Osteocyte (in vitro differentiated cells): ENCODE data around the gene GOLGA3. TPM values are rescaled to one million over a fixed set of nuclear protein-coding genes. Genes with fewer than 3 reads are reported as not detected.

ENCODE experiments used
- DNase-seq: peaks from one replicate; pipeline ENCODE4 v3.0.0; 2021; ENCODE audit warnings: mixed read lengths; ENCODE audit not compliant: unreplicated experiment; ENCODE audit errors: extremely low spot score
- H3K27ac Mint-ChIP-seq: one replicate; pipeline ENCODE4 v1.8.0; 2021; ENCODE audit warnings: mild to moderate bottlenecking, mixed read lengths; ENCODE audit not compliant: unreplicated experiment
- H3K27me3 Mint-ChIP-seq: one replicate; pipeline ENCODE4 v1.8.0; 2021; ENCODE audit warnings: mixed read lengths; ENCODE audit not compliant: unreplicated experiment
- H3K36me3 Mint-ChIP-seq: one replicate; pipeline ENCODE4 v1.8.0; 2021; ENCODE audit warnings: mixed read lengths; ENCODE audit not compliant: unreplicated experiment
- H3K4me1 Mint-ChIP-seq: one replicate; pipeline ENCODE4 v1.8.0; 2021; ENCODE audit warnings: mixed read lengths; ENCODE audit not compliant: unreplicated experiment
- H3K4me3 Mint-ChIP-seq: one replicate; pipeline ENCODE4 v1.8.0; 2021; ENCODE audit warnings: mild to moderate bottlenecking, moderate library complexity, mixed read lengths; ENCODE audit not compliant: unreplicated experiment
- H3K9me3 Mint-ChIP-seq: one replicate; pipeline ENCODE4 v1.8.0; 2021; ENCODE audit warnings: mixed read lengths; ENCODE audit not compliant: unreplicated experiment
- total RNA-seq: library from RNA; stranded (reverse); gene quantifications from 2 replicates; pipeline ENCODE4 v1.2.1, GENCODE V29; 2021
- TF ChIP-seq, protein P1 (sequence below): fragments of 200-600 bp; sonication (generic); IDR thresholded peaks from 2 replicates; pipeline ENCODE4 v1.5.0; 2021; ENCODE audit warnings: antibody characterized with exemption, mild to moderate bottlenecking, moderate library complexity

Gene GOLGA3
- total RNA-seq, 1 donor from 2014 or later = 104 TPM

DNA sequence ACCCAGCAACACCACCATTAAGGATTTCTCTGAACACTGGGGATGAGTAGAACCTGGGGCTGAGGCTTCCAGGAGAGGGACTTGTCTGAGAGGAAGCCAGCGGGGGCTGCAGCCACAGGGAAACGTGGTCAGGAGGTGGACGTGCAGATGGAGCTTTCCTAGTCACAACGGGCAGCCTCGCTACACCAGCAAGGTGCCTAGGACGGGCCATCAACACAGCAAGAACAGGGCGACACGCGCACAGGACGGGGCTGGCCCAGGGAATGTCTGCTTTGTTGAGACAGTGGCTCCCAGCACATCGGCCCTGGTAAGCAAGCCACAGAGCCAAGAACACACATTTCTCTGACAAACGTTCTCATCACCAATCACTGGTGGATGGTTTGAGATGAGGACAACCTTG, 92.3 kb downstream of the GOLGA3 start:
- TF ChIP-seq, protein P1, sequence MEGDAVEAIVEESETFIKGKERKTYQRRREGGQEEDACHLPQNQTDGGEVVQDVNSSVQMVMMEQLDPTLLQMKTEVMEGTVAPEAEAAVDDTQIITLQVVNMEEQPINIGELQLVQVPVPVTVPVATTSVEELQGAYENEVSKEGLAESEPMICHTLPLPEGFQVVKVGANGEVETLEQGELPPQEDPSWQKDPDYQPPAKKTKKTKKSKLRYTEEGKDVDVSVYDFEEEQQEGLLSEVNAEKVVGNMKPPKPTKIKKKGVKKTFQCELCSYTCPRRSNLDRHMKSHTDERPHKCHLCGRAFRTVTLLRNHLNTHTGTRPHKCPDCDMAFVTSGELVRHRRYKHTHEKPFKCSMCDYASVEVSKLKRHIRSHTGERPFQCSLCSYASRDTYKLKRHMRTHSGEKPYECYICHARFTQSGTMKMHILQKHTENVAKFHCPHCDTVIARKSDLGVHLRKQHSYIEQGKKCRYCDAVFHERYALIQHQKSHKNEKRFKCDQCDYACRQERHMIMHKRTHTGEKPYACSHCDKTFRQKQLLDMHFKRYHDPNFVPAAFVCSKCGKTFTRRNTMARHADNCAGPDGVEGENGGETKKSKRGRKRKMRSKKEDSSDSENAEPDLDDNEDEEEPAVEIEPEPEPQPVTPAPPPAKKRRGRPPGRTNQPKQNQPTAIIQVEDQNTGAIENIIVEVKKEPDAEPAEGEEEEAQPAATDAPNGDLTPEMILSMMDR = no peak
- Mint-ChIP-seq H3K4me3 (no peak overlapping the region), H3K4me1 (peaks cover 12% of the 10 kb centered on the region), H3K27ac (no peak overlapping the region), H3K9me3 (no peaks in the 10 kb centered on the region), H3K36me3 (peaks cover 62% of the 10 kb centered on the region), H3K27me3 (no peaks in the 10 kb centered on the region)
- no peak for DNase-seq

DNA sequence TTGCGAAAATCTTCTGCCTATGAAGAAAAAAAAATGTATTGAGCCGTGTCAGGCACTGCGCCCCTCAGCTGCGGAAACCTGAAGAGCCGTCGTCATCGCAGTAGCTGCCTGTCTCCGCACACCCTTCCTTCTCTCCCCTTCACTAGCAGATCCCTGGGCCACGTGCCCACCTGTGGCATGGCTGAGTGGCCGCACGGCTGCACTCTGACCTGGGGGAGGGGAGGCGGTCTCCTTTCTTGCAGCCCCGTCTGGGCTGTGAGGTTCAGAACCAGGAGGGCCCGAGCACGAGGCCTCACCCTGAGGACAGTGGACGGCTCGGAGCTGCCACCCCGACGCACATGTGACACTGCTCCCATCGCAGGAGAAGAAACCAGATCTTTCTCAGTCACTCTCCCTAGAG, 93.2 kb downstream of the GOLGA3 start:
- H3K9me3 Mint-ChIP-seq = no peaks in the 10 kb centered on the region
- no peak overlapping the region for H3K4me3 Mint-ChIP-seq
- TF ChIP-seq, protein P1 = no peak
- no peak for DNase-seq
- no peaks in the 10 kb centered on the region for H3K27me3 Mint-ChIP-seq
- H3K27ac Mint-ChIP-seq = peak overlapping the region; percentile 50
- peaks cover 61% of the 10 kb centered on the region for H3K36me3 Mint-ChIP-seq
- H3K4me1 Mint-ChIP-seq = peaks cover 12% of the 10 kb centered on the region

DNA sequence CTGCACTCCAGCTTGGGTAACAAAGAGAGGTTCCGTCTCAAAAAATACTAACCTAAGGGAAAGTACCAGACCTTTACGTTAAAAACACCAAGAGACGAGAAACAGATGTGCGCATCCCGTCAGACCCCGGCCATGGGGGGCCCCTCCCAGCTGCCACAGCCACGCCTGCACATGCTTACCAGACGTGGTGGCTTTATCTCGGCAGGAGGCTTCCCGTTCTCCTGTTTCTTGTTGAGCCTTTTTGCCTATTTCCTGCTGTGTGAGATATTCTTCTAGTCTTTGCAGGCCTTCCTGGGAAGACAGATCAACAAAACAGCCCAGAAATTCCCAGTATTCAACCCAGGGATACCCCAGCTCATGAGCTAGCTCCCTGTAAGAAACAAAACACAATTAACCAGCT, 94.5 kb downstream of the GOLGA3 start:
- Mint-ChIP-seq H3K27me3 (no peaks in the 10 kb centered on the region), H3K4me3 (no peak overlapping the region), H3K9me3 (no peaks in the 10 kb centered on the region), H3K36me3 (peaks cover 56% of the 10 kb centered on the region), H3K27ac (peak overlapping the region; percentile 12), H3K4me1 (peaks cover 12% of the 10 kb centered on the region)
- TF ChIP-seq, protein P1 = no peak
- no peak for DNase-seq

DNA sequence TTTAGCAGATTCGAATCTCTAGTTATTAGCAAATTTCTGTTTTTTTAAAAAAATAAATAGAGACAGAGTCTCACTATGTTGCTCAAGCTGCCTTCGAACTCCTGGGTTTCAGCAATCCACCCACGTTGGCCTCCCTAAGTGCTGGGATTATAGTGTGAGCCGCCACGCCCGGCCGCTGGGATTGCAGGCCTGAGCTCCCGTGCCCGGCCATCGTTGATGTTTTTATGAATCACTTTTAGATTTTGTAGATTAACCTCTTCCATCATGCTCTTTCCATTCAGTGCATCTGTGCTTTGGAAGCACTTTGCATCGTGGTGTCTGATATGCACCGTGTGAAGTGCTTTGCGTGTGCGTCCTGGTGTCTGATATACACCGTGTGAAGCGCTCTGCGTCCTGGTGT, 97.1 kb downstream of the GOLGA3 start:
- TF ChIP-seq, protein P1 = no peak
- no peak for DNase-seq
- Mint-ChIP-seq H3K9me3 (no peaks in the 10 kb centered on the region), H3K4me1 (peaks cover 12% of the 10 kb centered on the region), H3K27ac (no peak overlapping the region), H3K4me3 (no peak overlapping the region), H3K36me3 (peaks cover 59% of the 10 kb centered on the region), H3K27me3 (no peaks in the 10 kb centered on the region)

DNA sequence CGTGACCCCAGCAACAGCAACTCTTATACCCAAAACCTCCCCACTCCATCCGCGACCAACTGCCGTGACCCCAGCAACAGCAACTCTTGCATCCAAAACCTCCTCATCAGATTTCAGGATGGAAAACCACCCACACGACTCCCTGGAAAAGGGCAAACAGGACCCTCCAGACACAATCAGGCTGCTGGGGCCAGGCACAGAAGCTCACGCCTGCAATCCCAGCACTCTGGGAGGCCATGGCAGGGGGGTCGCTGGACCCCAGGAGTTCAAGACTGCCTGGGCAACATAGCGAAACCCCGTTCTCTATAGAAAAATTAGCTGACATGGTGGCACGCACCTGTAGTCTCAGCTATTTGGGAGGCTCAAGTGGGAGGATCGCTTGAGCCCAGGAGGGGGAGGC, 98.3 kb downstream of the GOLGA3 start:
- Mint-ChIP-seq H3K27ac (no peak overlapping the region), H3K4me3 (no peak overlapping the region)

More for the DNA sequence above, 98.3 kb downstream of the GOLGA3 start:
- Mint-ChIP-seq H3K27me3 (no peaks in the 10 kb centered on the region), H3K4me1 (peaks cover 12% of the 10 kb centered on the region), H3K9me3 (no peaks in the 10 kb centered on the region), H3K36me3 (peaks cover 58% of the 10 kb centered on the region)
- DNase-seq = no peak
- TF ChIP-seq, protein P1 = no peak
